CD4-positive, alpha-beta T cell (primary cell): ENCODE measurements around the gene TRIM3. TPM values are rescaled to one million over a fixed set of nuclear protein-coding genes. Genes with fewer than 3 reads are reported as not detected.

Experiments used
- ATAC-seq: fragments of 200-7000 bp; cut with Tn5 transposase; one replicate; pipeline ENCODE4 v1.10.0; 2022; ENCODE audit warnings: mild to moderate bottlenecking; ENCODE audit not compliant: poor library complexity
- CTCF ChIA-PET: fragments of 350-600 bp; sonication (Branson Sonifier 250); formaldehyde crosslinking; loops from one replicate; lab custom pipeline; 2021; ENCODE audit warnings: antibody characterized with exemption, inconsistent platforms; lab: Charles Lee
- POLR2A ChIA-PET: fragments of 350-600 bp; sonication (Branson Sonifier 250); formaldehyde crosslinking; loops from one replicate; lab custom pipeline; 2021; ENCODE audit warnings: antibody characterized with exemption, inconsistent platforms; lab: Charles Lee
- DNase-seq, 14 experiments: peaks; one replicate each; pipeline ENCODE4 v3.0.0-alpha.2; 2013 to 2020; ENCODE audit warnings: mixed read lengths in 2 of 14
- H3K27ac ChIP-seq, 2 donors: one replicate each; pipeline versions ENCODE4 v1.5.1 to v1.7.0; 2013; ENCODE audit warnings: low read length in 2 of 2, low read depth in 1 of 2, mild to moderate bottlenecking in 1 of 2
- H3K27me3 ChIP-seq, 2 experiments: 1 replicate in 1 of 2; 2 replicates in 1 of 2; pipeline versions ENCODE4 v1.6.1 to v1.7.0; 2013; ENCODE audit warnings: low read length in 2 of 2, control low read depth in 1 of 2, mild to moderate bottlenecking in 1 of 2, moderate library complexity in 1 of 2; ENCODE audit not compliant: insufficient read depth in 2 of 2, control insufficient read depth in 1 of 2
- H3K36me3 ChIP-seq: one replicate; pipeline ENCODE4 v1.6.1; 2013; ENCODE audit warnings: low read length, control low read depth; ENCODE audit not compliant: insufficient read depth
- H3K4me1 ChIP-seq: one replicate; pipeline ENCODE4 v1.6.1; 2013; ENCODE audit warnings: low read length, control low read depth; ENCODE audit not compliant: insufficient read depth
- H3K4me3 ChIP-seq: one replicate; pipeline ENCODE4 v1.5.1; 2013; ENCODE audit warnings: mild to moderate bottlenecking, low read length, moderate library complexity
- H3K9me3 ChIP-seq, 2 experiments: 1 replicate in 1 of 2; 2 replicates in 1 of 2; pipeline versions ENCODE4 v1.6.1 to v1.7.0; 2013; ENCODE audit warnings: low read length in 2 of 2, mild to moderate bottlenecking in 2 of 2, control low read depth in 1 of 2, moderate library complexity in 1 of 2; ENCODE audit not compliant: control insufficient read depth in 1 of 2, insufficient read depth in 1 of 2
- H3K27ac Mint-ChIP-seq: one replicate; pipeline ENCODE4 v1.8.0; 2020; ENCODE audit warnings: mixed read lengths
- H3K27me3 Mint-ChIP-seq: one replicate; pipeline ENCODE4 v1.8.0; 2021; ENCODE audit warnings: mixed read lengths
- H3K36me3 Mint-ChIP-seq: one replicate; pipeline ENCODE4 v1.8.0; 2021; ENCODE audit warnings: low read depth, mixed read lengths
- H3K4me1 Mint-ChIP-seq: one replicate; pipeline ENCODE4 v1.8.0; 2021; ENCODE audit warnings: low read depth, mixed read lengths
- H3K4me3 Mint-ChIP-seq: one replicate; pipeline ENCODE4 v1.8.0; 2020; ENCODE audit warnings: mild to moderate bottlenecking, mixed read lengths
- H3K9me3 Mint-ChIP-seq: one replicate; pipeline ENCODE4 v1.8.0; 2020; ENCODE audit warnings: mixed read lengths
- intact Hi-C, 2 experiments: fragments of 100-400 bp; cut with DNase I in 1 of 2; cut with micrococcal nuclease in 1 of 2; formaldehyde crosslinking; loops; one replicate each; pipeline versions ENCODE4 v1.15.1 to v1.9.0; 2023 to 2025; cut with DNase I, micrococcal nuclease
- total RNA-seq, 174 experiments: library from RNA in 2 of 174; stranded (reverse) in 2 of 174; gene quantifications; one replicate each; pipeline ENCODE4 v1.2.3 and lab custom pipeline; 2021 to 2026
- TF ChIP-seq, protein P1 (sequence below): fragments of 200-600 bp; IDR thresholded peaks from one replicate; pipeline ENCODE4 v1.8.0; 2022; ENCODE audit warnings: antibody characterized with exemption, mild to moderate bottlenecking

Gene TRIM3
- total RNA-seq, 2 experiments from 2014 or later, result 16.4 to 16.6 TPM

DNA sequence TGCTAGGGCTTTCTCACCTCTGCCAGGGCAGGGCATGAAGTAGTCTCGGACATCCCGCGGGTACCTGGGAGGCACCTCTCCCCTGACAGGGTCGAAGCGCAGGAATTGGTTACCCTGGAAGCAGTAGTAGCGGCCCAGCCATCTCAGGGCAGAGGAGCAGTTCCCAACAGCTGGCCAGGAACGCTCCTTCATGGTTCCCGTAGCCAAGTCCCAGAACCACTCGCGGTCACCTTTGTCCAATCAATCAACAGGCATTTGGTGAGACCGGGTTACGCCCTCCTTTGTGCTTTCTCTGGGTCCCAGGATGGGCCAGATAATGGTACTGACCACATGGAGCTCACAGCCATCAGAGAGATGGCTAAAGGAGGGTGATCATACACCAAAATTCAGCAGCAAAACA lies 36.3 kb downstream of the TRIM3 start:
- Histone ChIP-seq H3K9me3 (no peaks in the 10 kb centered on the region), H3K27me3 (no peaks in the 10 kb centered on the region), H3K4me3 (no peak overlapping the region), H3K27ac (no peak overlapping the region), H3K36me3 (no peaks in the 10 kb centered on the region), H3K4me1 (peaks cover 25% of the 10 kb centered on the region)
- Mint-ChIP-seq H3K4me3 (no peak overlapping the region), H3K36me3 (no peaks in the 10 kb centered on the region), H3K27ac (no peak overlapping the region), H3K27me3 (no peaks in the 10 kb centered on the region), H3K9me3 (no peaks in the 10 kb centered on the region), H3K4me1 (no peaks in the 10 kb centered on the region)
- CTCF ChIA-PET, result interaction anchor here (1.3 to 11.8 kb wide), 3 partner anchors 18 to 58 kb away, joined by 3 to 230 read pairs (median 9); partner anchors contain the start of gene APBB1
- no peak for ATAC-seq
- DNase-seq, result no peak
- intact Hi-C loops, result no loop called here
- TF ChIP-seq, protein P1, sequence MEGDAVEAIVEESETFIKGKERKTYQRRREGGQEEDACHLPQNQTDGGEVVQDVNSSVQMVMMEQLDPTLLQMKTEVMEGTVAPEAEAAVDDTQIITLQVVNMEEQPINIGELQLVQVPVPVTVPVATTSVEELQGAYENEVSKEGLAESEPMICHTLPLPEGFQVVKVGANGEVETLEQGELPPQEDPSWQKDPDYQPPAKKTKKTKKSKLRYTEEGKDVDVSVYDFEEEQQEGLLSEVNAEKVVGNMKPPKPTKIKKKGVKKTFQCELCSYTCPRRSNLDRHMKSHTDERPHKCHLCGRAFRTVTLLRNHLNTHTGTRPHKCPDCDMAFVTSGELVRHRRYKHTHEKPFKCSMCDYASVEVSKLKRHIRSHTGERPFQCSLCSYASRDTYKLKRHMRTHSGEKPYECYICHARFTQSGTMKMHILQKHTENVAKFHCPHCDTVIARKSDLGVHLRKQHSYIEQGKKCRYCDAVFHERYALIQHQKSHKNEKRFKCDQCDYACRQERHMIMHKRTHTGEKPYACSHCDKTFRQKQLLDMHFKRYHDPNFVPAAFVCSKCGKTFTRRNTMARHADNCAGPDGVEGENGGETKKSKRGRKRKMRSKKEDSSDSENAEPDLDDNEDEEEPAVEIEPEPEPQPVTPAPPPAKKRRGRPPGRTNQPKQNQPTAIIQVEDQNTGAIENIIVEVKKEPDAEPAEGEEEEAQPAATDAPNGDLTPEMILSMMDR, result no peak
- POLR2A ChIA-PET, result interaction anchor here (1.2 to 2.4 kb wide), 4 partner anchors 35 to 58 kb away, joined by 4 to 21 read pairs (median 6); partner anchors contain the start of genes ARFIP2, SMPD1 and TIMM10B

DNA sequence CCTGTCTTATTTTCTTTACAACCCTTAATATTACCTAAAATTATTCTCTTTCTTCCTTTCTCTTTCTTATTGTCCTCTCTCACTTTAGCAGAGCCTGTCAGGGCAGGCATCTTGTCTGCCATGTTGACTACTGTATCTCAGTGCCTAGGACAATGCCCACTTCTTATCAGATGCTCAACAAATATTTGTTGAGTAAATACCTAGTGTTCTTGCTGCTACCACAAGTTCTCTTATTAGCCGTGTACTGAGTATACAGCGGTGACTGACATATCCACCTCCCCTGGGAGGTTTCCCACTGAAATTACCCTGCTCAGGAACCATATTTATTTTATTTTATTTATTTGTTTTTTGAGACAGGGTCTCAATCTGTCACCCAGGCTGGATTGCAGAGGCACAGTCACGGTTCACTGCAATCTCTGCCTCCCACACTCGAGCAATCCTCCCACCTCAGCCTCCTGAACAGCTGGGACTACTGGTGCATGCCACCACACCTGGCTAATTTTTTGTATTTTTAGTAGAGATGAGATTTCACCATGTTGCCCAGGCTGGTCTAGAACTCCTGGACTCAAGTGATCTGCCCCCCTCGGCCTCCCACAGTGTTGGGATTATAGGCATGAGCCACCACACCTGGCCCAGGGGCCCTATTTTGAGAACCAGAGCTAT lies 39.6 kb downstream of the TRIM3 start:
- Histone ChIP-seq H3K4me3 (no peak overlapping the region), H3K4me1 (peaks cover 19% of the 10 kb centered on the region), H3K36me3 (no peaks in the 10 kb centered on the region), H3K9me3 (no peaks in the 10 kb centered on the region), H3K27me3 (no peaks in the 10 kb centered on the region), H3K27ac (no peak overlapping the region)
- Mint-ChIP-seq H3K9me3 (no peaks in the 10 kb centered on the region), H3K36me3 (no peaks in the 10 kb centered on the region), H3K27me3 (no peaks in the 10 kb centered on the region), H3K4me1 (no peaks in the 10 kb centered on the region), H3K27ac (no peak overlapping the region), H3K4me3 (no peak overlapping the region)
- TF ChIP-seq, protein P1, result no peak
- ChIA-PET CTCF (interaction anchor here (0.6 to 1.6 kb wide), 2 partner anchors 10 to 55 kb away, joined by 3 read pairs; no protein-coding TSS in a partner anchor), POLR2A (no interaction called here)
- DNase-seq (no peak), ATAC-seq (no peak)
- intact Hi-C loops, result no loop called here

DNA sequence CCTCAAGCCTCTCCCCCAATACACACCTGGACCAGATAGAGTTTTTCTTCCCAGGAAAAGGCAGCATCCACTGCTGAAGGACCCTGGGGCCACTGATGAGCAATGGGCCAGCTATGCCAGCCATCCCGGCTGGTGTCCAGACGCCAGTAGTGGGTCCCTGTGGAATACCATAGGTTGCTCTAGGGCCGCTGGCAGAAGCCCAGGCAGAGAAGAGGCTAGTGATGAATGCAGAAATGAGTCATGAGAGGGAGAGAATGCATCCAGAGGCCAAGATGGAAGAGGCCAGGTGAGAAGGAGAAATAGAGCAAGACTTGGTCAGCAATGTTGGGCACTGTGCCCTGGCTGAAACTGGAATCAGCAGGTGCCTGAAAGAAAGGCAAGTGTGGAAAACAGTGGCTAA lies 41.9 kb downstream of the TRIM3 start:
- Histone ChIP-seq H3K36me3 (no peaks in the 10 kb centered on the region), H3K27ac (no peak overlapping the region), H3K27me3 (no peaks in the 10 kb centered on the region), H3K4me1 (no peaks in the 10 kb centered on the region), H3K4me3 (no peak overlapping the region), H3K9me3 (no peaks in the 10 kb centered on the region)
- TF ChIP-seq, protein P1, result no peak
- DNase-seq (no peak), ATAC-seq (no peak)
- H3K27me3 Mint-ChIP-seq, result no peaks in the 10 kb centered on the region
- H3K4me3 Mint-ChIP-seq, result no peak overlapping the region
- H3K27ac Mint-ChIP-seq, result no peak overlapping the region
- no peaks in the 10 kb centered on the region for H3K9me3 Mint-ChIP-seq
- ChIA-PET POLR2A (interaction anchor here (1.2 kb wide), 1 partner anchor 52 kb away, joined by 3 read pairs; no protein-coding TSS in a partner anchor), CTCF (no interaction called here)
- no peaks in the 10 kb centered on the region for H3K4me1 Mint-ChIP-seq
- intact Hi-C loops, result no loop called here
- H3K36me3 Mint-ChIP-seq, result no peaks in the 10 kb centered on the region
